OCI-LY3 (cell line): Measurements from ENCODE around the gene ANK3.

Experiments used
- CTCF ChIP-seq: fragments of 200-600, 300-600 bp; sonication (generic); IDR thresholded peaks from 2 replicates; pipeline ENCODE4 v1.5.1; 2014; ENCODE audit warnings: antibody characterized with exemption, low read length, low read depth
- EZH2phosphoT487 ChIP-seq: fragments of 200-600 bp; shearing (Covaris generic); IDR thresholded peaks from 2 replicates; pipeline ENCODE4 v1.6.1; 2018; ENCODE audit warnings: antibody characterized with exemption, mixed run types, low read depth

DNA sequence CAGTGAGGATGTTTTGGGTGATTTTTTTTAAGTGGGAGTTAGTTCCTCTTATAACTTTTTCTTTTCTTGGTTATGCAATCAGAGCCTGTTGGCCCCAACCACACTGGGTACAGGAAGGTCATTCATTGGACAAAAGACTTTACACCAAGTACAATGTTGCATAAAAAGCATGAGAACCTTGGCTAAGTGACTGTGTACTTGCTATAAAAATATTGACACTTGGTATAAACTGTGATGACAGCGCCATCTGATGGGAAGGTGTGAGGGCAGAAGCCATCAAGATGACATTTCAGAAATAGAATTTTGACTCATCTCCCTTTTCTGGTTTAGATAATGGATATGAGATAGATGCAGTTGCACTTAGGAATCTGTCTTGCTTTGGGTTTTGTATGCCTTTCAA, 357.0 kb downstream of the ANK3 start:
- TF ChIP-seq EZH2phosphoT487 (no peak), CTCF (peak; percentile 81)
